ENCODE results near the gene PIGT. TPM values are rescaled to one million over a fixed set of nuclear protein-coding genes. Genes with fewer than 3 reads are reported as not detected.

Gene PIGT
- 55.5 TPM for total RNA-seq (ENCODE audit: unreplicated experiment)
- long read RNA-seq, transcript PIGT-202 (12 exons, 2,245 nt), result major isoform, 47 of 61 reads
- long read RNA-seq, partial matches to known transcripts, result 2 of 61 reads
- long read RNA-seq, other reads (novel, unspliced or antisense), result 7 of 61 reads

GRCh38 chr20:45415822-45416637 is at the start of gene PIGT:
Gene PIGT (plus strand): TSS chr20:45416141. CDS start chr20:45416157, 16 bp downstream.
- Mint-ChIP-seq H3K27me3 (ENCODE audit: unreplicated experiment) (peaks cover 4% of the 10 kb centered on the region), H3K4me3 (ENCODE audit: unreplicated experiment) (peak within 1 kb of the TSS; percentile 93), H3K9me3 (ENCODE audit: unreplicated experiment) (no peaks in the 10 kb centered on the region), H3K4me1 (ENCODE audit: low read depth, unreplicated experiment) (peaks cover 5% of the 10 kb centered on the region), H3K36me3 (ENCODE audit: unreplicated experiment) (no peaks in the 10 kb centered on the region), H3K27ac (ENCODE audit: unreplicated experiment) (no peak within 1 kb of the TSS)
- no peak for TF ChIP-seq CTCF (IDR thresholded peaks at IDR 0.05; ENCODE audit: partially characterized antibody, unreplicated experiment)
- peak; percentile 84 for DNase-seq

DNA sequence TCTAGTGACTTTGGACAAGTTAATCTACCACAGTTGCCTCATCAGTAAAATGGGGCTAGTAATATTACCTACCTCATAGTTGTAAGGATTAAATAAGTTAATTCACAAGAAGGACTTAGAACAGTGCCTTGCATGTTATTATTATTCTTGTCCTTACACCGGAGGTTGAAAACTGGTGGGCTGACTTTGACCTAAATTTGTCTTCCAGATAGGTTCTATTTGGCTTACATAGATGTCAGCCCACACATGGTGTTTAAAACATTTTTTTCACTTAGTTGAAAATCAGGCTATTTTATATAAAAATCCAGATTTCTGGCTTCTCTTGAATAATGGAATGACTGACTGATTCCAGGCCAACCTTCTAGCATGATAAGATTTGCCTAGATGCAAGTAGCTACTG is 49.7 kb upstream of the PIGT start:
- TF ChIP-seq CTCF (IDR thresholded peaks at IDR 0.05; ENCODE audit: partially characterized antibody, unreplicated experiment), result no peak
- H3K36me3 Mint-ChIP-seq (ENCODE audit: unreplicated experiment), result no peaks in the 10 kb centered on the region
- H3K4me3 Mint-ChIP-seq (ENCODE audit: unreplicated experiment), result no peak overlapping the region
- DNase-seq, result no peak
- no peak overlapping the region for H3K27ac Mint-ChIP-seq (ENCODE audit: unreplicated experiment)
- peaks cover 5% of the 10 kb centered on the region for H3K9me3 Mint-ChIP-seq (ENCODE audit: unreplicated experiment)
- peaks cover 11% of the 10 kb centered on the region for H3K4me1 Mint-ChIP-seq (ENCODE audit: low read depth, unreplicated experiment)
- H3K27me3 Mint-ChIP-seq (ENCODE audit: unreplicated experiment), result peaks cover 4% of the 10 kb centered on the region

- Mint-ChIP-seq H3K27me3 (ENCODE audit: unreplicated experiment) (peaks cover 4% of the 10 kb centered on the region), H3K4me3 (ENCODE audit: unreplicated experiment) (no peak overlapping the region), H3K27ac (ENCODE audit: unreplicated experiment) (no peak overlapping the region), H3K4me1 (ENCODE audit: low read depth, unreplicated experiment) (peaks cover 11% of the 10 kb centered on the region), H3K36me3 (ENCODE audit: unreplicated experiment) (no peaks in the 10 kb centered on the region), H3K9me3 (ENCODE audit: unreplicated experiment) (peaks cover 5% of the 10 kb centered on the region)
- no peak for DNase-seq
- no peak for TF ChIP-seq CTCF (IDR thresholded peaks at IDR 0.05; ENCODE audit: partially characterized antibody, unreplicated experiment)
Measured at GRCh38 chr20:45366631-45367030, 49.3 kb upstream of the PIGT start.

DNA sequence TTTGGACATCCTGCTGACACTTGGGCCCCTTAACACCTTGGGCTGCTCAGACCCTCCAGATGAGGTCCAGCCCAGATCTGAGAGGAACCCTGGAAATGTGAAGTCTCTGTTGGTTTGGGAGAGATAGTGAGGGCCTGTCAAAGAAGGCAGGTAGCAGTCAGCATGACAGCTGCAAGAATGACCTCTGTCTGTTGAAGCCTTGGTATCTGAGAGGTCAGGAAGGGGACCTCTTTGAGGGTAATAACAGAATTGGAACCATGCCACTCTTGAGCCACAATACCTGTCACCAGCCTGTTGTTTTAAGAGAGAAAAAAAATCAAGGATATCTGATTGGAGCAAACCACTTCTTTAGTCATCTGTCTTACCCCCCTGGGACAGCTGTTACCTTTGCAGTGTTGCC is 48.8 kb upstream of the PIGT start:
- no peaks in the 10 kb centered on the region for H3K36me3 Mint-ChIP-seq (ENCODE audit: unreplicated experiment)
- H3K9me3 Mint-ChIP-seq (ENCODE audit: unreplicated experiment), result peaks cover 5% of the 10 kb centered on the region
- no peak overlapping the region for H3K4me3 Mint-ChIP-seq (ENCODE audit: unreplicated experiment)
- peaks cover 11% of the 10 kb centered on the region for H3K4me1 Mint-ChIP-seq (ENCODE audit: low read depth, unreplicated experiment)
- no peak overlapping the region for H3K27ac Mint-ChIP-seq (ENCODE audit: unreplicated experiment)
- no peak for TF ChIP-seq CTCF (IDR thresholded peaks at IDR 0.05; ENCODE audit: partially characterized antibody, unreplicated experiment)
- peaks cover 4% of the 10 kb centered on the region for H3K27me3 Mint-ChIP-seq (ENCODE audit: unreplicated experiment)
- DNase-seq, result no peak
